SK-N-SH (cell line): ENCODE results near the gene HGS. TPM values are rescaled to one million over a fixed set of nuclear protein-coding genes. Genes with fewer than 3 reads are reported as not detected.

ENCODE experiments used
- CTCF ChIA-PET: fragments of 300-600, 350-600 bp; formaldehyde crosslinking; extraction: SDS; loops from one replicate; lab custom pipeline; 2021; lab: Yijun Ruan, JAX
- POLR2A ChIA-PET: fragments of 350-600 bp; sonication (Branson Sonifier 250); formaldehyde crosslinking; extraction: SDS; loops from one replicate; lab custom pipeline; 2020; ENCODE audit warnings: antibody characterized with exemption, inconsistent platforms; lab: Yijun Ruan, JAX
- DNase-seq: peaks from one replicate; pipeline ENCODE4 v3.0.0; 2012
- H2AFZ ChIP-seq: fragments of 200-600 bp; sonication (generic); 2 replicates; pipeline ENCODE4 v1.8.1; 2016; ENCODE audit warnings: antibody characterized with exemption, mild to moderate bottlenecking, low read depth
- H3F3A ChIP-seq: fragments of 200-600 bp; sonication (generic); replicated peaks from 2 replicates; pipeline ENCODE3; 2016; ENCODE audit warnings: antibody characterized with exemption, mild to moderate bottlenecking; ENCODE audit not compliant: insufficient read depth
- H3K27ac ChIP-seq, 2 experiments: fragments of 200-500 bp in 1 of 2; fragments of 200-600 bp in 1 of 2; sonication (Bioruptor generic) in 1 of 2; sonication (generic), shearing (Covaris generic) in 1 of 2; 2 replicates each; pipeline versions ENCODE4 v1.5.1 to v1.6.1; 2014 to 2016; ENCODE audit warnings: low read depth in 2 of 2, inconsistent platforms in 1 of 2, low read length in 1 of 2, mild to moderate bottlenecking in 1 of 2, mixed read lengths in 1 of 2
- H3K27me3 ChIP-seq: fragments of 200-600 bp; sonication (generic), shearing (Covaris generic); 2 replicates; pipeline ENCODE4 v1.6.1; 2016; ENCODE audit warnings: mixed run types; ENCODE audit not compliant: insufficient read depth
- H3K36me3 ChIP-seq, 2 experiments: fragments of 200-500 bp in 1 of 2; fragments of 200-600 bp in 1 of 2; sonication (Bioruptor generic) in 1 of 2; sonication (generic) in 1 of 2; replicated peaks in 1 of 2; 2 replicates each; pipeline versions ENCODE3 to v1.5.1; 2014 to 2016; ENCODE audit warnings: low read length in 1 of 2, mild to moderate bottlenecking in 1 of 2; ENCODE audit not compliant: insufficient read depth in 2 of 2, control insufficient read depth in 1 of 2
- H3K4me1 ChIP-seq, 2 experiments: fragments of 200-500 bp in 1 of 2; fragments of 200-600 bp in 1 of 2; sonication (Bioruptor generic) in 1 of 2; sonication (generic), shearing (Covaris generic) in 1 of 2; 2 replicates each; pipeline versions ENCODE4 v1.5.1 to v1.6.1; 2014 to 2016; ENCODE audit warnings: low read depth in 1 of 2, low read length in 1 of 2, mixed run types in 1 of 2; ENCODE audit not compliant: insufficient read depth in 2 of 2, control insufficient read depth in 1 of 2
- H3K4me2 ChIP-seq: fragments of 200-600 bp; sonication (generic), shearing (Covaris generic); 2 replicates; pipeline ENCODE4 v1.6.1; 2017; ENCODE audit warnings: mixed run types
- H3K4me3 ChIP-seq, 2 experiments: fragments of 200-500 bp in 1 of 2; fragments of 200-600 bp in 1 of 2; sonication (Bioruptor generic) in 1 of 2; sonication (generic), shearing (Covaris generic) in 1 of 2; 2 replicates each; pipeline versions ENCODE4 v1.5.1 to v1.8.1; 2014 to 2016; ENCODE audit warnings: low read depth in 2 of 2, inconsistent platforms in 1 of 2, low read length in 1 of 2, mild to moderate bottlenecking in 1 of 2, mixed read lengths in 1 of 2, moderate library complexity in 1 of 2
- H3K79me2 ChIP-seq: fragments of 200-600 bp; sonication (generic); 2 replicates; pipeline ENCODE4 v1.8.1; 2017; ENCODE audit warnings: mild to moderate bottlenecking; ENCODE audit not compliant: insufficient read depth
- H3K9ac ChIP-seq: fragments of 200-600 bp; sonication (generic); 2 replicates; pipeline ENCODE4 v1.6.1; 2017; ENCODE audit warnings: mixed run types
- H3K9me2 ChIP-seq: fragments of 200-600 bp; sonication (generic); 2 replicates; pipeline ENCODE4 v1.6.1; 2017; ENCODE audit warnings: mixed run types
- H3K9me3 ChIP-seq: fragments of 200-600 bp; sonication (generic); 2 replicates; pipeline ENCODE4 v1.6.1; 2017; ENCODE audit warnings: mixed run types, mild to moderate bottlenecking, moderate library complexity
- H4K20me1 ChIP-seq: fragments of 200-600 bp; sonication (generic); 2 replicates; pipeline ENCODE4 v1.6.1; 2017; ENCODE audit warnings: mild to moderate bottlenecking, mixed run types; ENCODE audit not compliant: insufficient read depth
- EP300 ChIP-seq, 2 experiments: IDR thresholded peaks; 2 replicates each; pipeline versions ENCODE4 v1.4.0 to v1.6.1; 2012; ENCODE audit warnings: borderline replicate concordance in 1 of 2, low read depth in 1 of 2, low read length in 1 of 2
- EZH2phosphoT487 ChIP-seq: fragments of 200-600 bp; sonication (generic); IDR thresholded peaks from 2 replicates; pipeline ENCODE4 v1.6.1; 2017; ENCODE audit warnings: low read depth, mixed run types, mild to moderate bottlenecking, antibody characterized with exemption, moderate library complexity, borderline replicate concordance
- FOSL2 ChIP-seq: IDR thresholded peaks from 2 replicates; pipeline ENCODE4 v1.4.0; 2012; ENCODE audit warnings: low read depth, mild to moderate bottlenecking, moderate library complexity, borderline replicate concordance
- FOXM1 ChIP-seq: IDR thresholded peaks from 2 replicates; pipeline ENCODE4 v1.4.0; 2012; ENCODE audit warnings: low read depth, mild to moderate bottlenecking
- GABPA ChIP-seq: IDR thresholded peaks from 2 replicates; pipeline ENCODE4 v1.4.0; 2012; ENCODE audit warnings: low read depth, mild to moderate bottlenecking
- GATA2 ChIP-seq: sonication (generic); formaldehyde crosslinking; IDR thresholded peaks from 2 replicates; pipeline ENCODE4 v1.5.0; 2020; ENCODE audit warnings: mild to moderate bottlenecking, missing genetic modification reagents
- MEF2A ChIP-seq: IDR thresholded peaks from 2 replicates; pipeline ENCODE4 v1.4.0; 2012; ENCODE audit warnings: low read depth, borderline replicate concordance
- MXI1 ChIP-seq: IDR thresholded peaks from 2 replicates; pipeline ENCODE4 v1.6.1; 2012; ENCODE audit warnings: mild to moderate bottlenecking, low read depth, low read length, improper control_type of control experiment
- NFIC ChIP-seq: IDR thresholded peaks from 2 replicates; pipeline ENCODE4 v1.4.0; 2012; ENCODE audit warnings: borderline replicate concordance
- RAD21 ChIP-seq: IDR thresholded peaks from 2 replicates; pipeline ENCODE4 v1.6.1; 2012; ENCODE audit warnings: mild to moderate bottlenecking, low read length
- RCOR1 ChIP-seq: fragments of 150-350 bp; IDR thresholded peaks from 2 replicates; pipeline ENCODE4 v1.6.1; 2017; ENCODE audit warnings: antibody characterized with exemption, low read length
- RFX5 ChIP-seq: IDR thresholded peaks from 2 replicates; pipeline ENCODE4 v1.6.1; 2012; ENCODE audit warnings: mild to moderate bottlenecking, improper control_type of control experiment, low read length
- TCF12 ChIP-seq: IDR thresholded peaks from 2 replicates; pipeline ENCODE4 v1.4.0; 2012
- TEAD4 ChIP-seq: IDR thresholded peaks from 2 replicates; pipeline ENCODE4 v1.4.0; 2012; ENCODE audit warnings: mild to moderate bottlenecking, borderline replicate concordance; ENCODE audit not compliant: insufficient read depth
- YY1 ChIP-seq: IDR thresholded peaks from 2 replicates; pipeline ENCODE4 v1.4.0; 2012; ENCODE audit warnings: low read depth, mild to moderate bottlenecking
- WGBS: methylation state at CpG from one replicate; pipeline ENCODE4 v1.1.6; 2017; ENCODE audit warnings: low lambda C conversion rate; 5-methylcytosine and 5-hydroxymethylcytosine counted together
- polyA plus RNA-seq, 3 experiments: library from polyadenylated mRNA; depleted of rRNA; stranded (reverse); fragments of >200 nt; gene quantifications; 2 replicates each; pipeline ENCODE4 v1.2.3, GENCODE V29; 2012
- TF ChIP-seq, protein P1 (sequence below): IDR thresholded peaks from 2 replicates; pipeline ENCODE4 v1.4.0; 2012; ENCODE audit warnings: low read depth, borderline replicate concordance
- TF ChIP-seq, protein P2 (sequence below): fragments of 150-350 bp; IDR thresholded peaks from 2 replicates; pipeline ENCODE4 v1.6.1; 2017; ENCODE audit warnings: antibody characterized with exemption, low read length, low read depth, borderline replicate concordance
- TF ChIP-seq, protein P3 (sequence below): IDR thresholded peaks from 2 replicates; pipeline ENCODE4 v1.4.0; 2012; ENCODE audit warnings: low read depth

HGS gene
- polyA plus RNA-seq, 1 of the 3 experiments (the other 2 are of a cell fraction): 192 TPM

DNA sequence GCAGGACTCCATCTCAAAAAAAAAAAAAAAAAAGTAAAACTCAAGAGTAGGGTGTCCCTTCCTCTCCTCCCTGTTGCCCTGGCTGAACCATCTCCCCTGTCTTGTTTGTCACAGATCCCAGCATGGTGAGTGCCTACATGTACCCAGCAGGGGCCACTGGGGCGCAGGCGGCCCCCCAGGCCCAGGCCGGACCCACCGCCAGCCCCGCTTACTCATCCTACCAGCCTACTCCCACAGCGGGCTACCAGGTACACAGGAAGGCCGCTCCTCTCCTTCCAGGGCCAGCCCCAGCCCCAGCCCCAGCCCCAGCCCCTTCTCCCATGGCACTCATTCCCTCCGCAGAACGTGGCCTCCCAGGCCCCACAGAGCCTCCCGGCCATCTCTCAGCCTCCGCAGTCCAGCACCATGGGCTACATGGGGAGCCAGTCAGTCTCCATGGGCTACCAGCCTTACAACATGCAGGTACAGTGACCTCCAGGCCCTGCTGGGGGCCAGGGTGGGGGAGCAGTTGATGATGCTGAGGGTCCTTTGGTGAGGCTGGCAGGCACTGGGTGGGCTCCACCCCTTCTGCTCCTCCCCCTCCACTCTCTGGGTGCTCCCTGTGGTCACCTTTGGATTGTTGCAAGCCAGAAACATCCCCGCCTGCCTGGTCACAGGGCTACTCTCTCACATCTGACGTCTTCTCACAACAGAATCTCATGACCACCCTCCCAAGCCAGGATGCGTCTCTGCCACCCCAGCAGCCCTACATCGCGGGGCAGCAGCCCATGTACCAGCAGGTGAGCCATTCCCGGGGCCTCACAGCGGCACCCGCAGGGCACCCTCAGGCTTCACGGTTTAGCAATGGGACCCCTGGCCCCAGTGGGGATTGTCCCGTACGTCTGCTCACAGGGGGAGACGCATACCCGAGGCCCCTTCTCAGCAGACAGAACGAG lies 16.8 kb downstream of the HGS start:
- no peak for DNase-seq
- no peak overlapping the region; the same call in 1 of the 2 replicates for H3K9ac ChIP-seq
- peaks cover 44% of the 10 kb centered on the region for H4K20me1 ChIP-seq
- peaks cover 54 to 63% of the 10 kb centered on the region in 2 experiments for H3K36me3 ChIP-seq
- peak overlapping the region; percentile 97; the same call in 1 of the 2 replicates for H3K4me2 ChIP-seq
- no peak overlapping the region for H2AFZ ChIP-seq
- ChIA-PET POLR2A (interaction anchor here (1.0 to 4.1 kb wide), 2 partner anchors 16 to 17 kb away, joined by 3 to 33 read pairs; partner anchors contain the start of genes ARL16 and HGS), CTCF (interaction anchor here (0.8 to 2.4 kb wide), 2 partner anchors 15 to 169 kb away, joined by 3 to 10 read pairs; no protein-coding TSS in a partner anchor)
- H3K9me2 ChIP-seq: no peaks in the 10 kb centered on the region
- no peaks in the 10 kb centered on the region for H3K27me3 ChIP-seq
- peaks cover 48% of the 10 kb centered on the region for H3F3A ChIP-seq
- no peak overlapping the region; a peak in 1 of 4 replicates for H3K27ac ChIP-seq
- peaks cover 14 to 29% of the 10 kb centered on the region in 2 experiments; a peak in 3 of 4 replicates for H3K4me1 ChIP-seq
- TF ChIP-seq, protein P1, sequence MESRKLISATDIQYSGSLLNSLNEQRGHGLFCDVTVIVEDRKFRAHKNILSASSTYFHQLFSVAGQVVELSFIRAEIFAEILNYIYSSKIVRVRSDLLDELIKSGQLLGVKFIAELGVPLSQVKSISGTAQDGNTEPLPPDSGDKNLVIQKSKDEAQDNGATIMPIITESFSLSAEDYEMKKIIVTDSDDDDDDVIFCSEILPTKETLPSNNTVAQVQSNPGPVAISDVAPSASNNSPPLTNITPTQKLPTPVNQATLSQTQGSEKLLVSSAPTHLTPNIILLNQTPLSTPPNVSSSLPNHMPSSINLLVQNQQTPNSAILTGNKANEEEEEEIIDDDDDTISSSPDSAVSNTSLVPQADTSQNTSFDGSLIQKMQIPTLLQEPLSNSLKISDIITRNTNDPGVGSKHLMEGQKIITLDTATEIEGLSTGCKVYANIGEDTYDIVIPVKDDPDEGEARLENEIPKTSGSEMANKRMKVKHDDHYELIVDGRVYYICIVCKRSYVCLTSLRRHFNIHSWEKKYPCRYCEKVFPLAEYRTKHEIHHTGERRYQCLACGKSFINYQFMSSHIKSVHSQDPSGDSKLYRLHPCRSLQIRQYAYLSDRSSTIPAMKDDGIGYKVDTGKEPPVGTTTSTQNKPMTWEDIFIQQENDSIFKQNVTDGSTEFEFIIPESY: no peak
- TF ChIP-seq RFX5: no peak
- TF ChIP-seq MEF2A: no peak
- no peak for TF ChIP-seq FOSL2
- no peak for TF ChIP-seq YY1
- TF ChIP-seq TEAD4: no peak
- no peak for TF ChIP-seq RAD21
- no peak for TF ChIP-seq GABPA
- TF ChIP-seq, protein P2, sequence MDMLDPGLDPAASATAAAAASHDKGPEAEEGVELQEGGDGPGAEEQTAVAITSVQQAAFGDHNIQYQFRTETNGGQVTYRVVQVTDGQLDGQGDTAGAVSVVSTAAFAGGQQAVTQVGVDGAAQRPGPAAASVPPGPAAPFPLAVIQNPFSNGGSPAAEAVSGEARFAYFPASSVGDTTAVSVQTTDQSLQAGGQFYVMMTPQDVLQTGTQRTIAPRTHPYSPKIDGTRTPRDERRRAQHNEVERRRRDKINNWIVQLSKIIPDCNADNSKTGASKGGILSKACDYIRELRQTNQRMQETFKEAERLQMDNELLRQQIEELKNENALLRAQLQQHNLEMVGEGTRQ: no peak
- TF ChIP-seq EP300 (IDR thresholded peaks at IDR 0.05; ENCODE audit: borderline replicate concordance in 1 of 2, low read depth in 1 of 2, low read length in 1 of 2): no peak
- no peak for TF ChIP-seq RCOR1
- no peak for TF ChIP-seq TCF12
- TF ChIP-seq GATA2 (CRISPR knock-in tag): no peak
- TF ChIP-seq, protein P3, sequence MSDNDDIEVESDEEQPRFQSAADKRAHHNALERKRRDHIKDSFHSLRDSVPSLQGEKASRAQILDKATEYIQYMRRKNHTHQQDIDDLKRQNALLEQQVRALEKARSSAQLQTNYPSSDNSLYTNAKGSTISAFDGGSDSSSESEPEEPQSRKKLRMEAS: no peak
- TF ChIP-seq FOXM1: no peak
- TF ChIP-seq MXI1: no peak
- TF ChIP-seq EZH2phosphoT487: no peak
- TF ChIP-seq NFIC: no peak
- no peak overlapping the region for H3K4me3 ChIP-seq
- H3K9me3 ChIP-seq: no peaks in the 10 kb centered on the region
- 95% methylated on average over 24 of the region's 25 CpGs for WGBS
- peaks cover 96% of the 10 kb centered on the region for H3K79me2 ChIP-seq
